MG63 (cell line): ENCODE data around the gene ZNF454. TPM values are rescaled to one million over a fixed set of nuclear protein-coding genes. Genes with fewer than 3 reads are reported as not detected.

ENCODE experiments used
- DNase-seq: peaks from one replicate; pipeline ENCODE4 v3.0.0-alpha.2; 2020
- H3K27me3 ChIP-seq: fragments of 250-450 bp; sonication (Bioruptor Pico); 2 replicates; pipeline ENCODE4 v1.5.1; 2020; ENCODE audit warnings: mild to moderate bottlenecking, moderate library complexity
- H3K36me3 ChIP-seq: fragments of 250-450 bp; sonication (Bioruptor Pico); 2 replicates; pipeline ENCODE4 v1.5.1; 2020; ENCODE audit warnings: mild to moderate bottlenecking, moderate library complexity
- H3K4me3 ChIP-seq: fragments of 250-450 bp; sonication (Bioruptor Pico); 2 replicates; pipeline ENCODE4 v1.5.1; 2020; ENCODE audit warnings: mild to moderate bottlenecking, moderate library complexity
- H3K9me3 ChIP-seq: fragments of 250-450 bp; sonication (Bioruptor Pico); 2 replicates; pipeline ENCODE4 v1.5.1; 2020; ENCODE audit warnings: mild to moderate bottlenecking, moderate library complexity
- total RNA-seq: library from RNA; depleted of rRNA; stranded (reverse); fragments of >200 nt; shearing (Covaris generic); gene quantifications from 2 replicates; pipeline ENCODE4 v1.2.3, GENCODE V29; 2014; ENCODE audit warnings: low replicate concordance; rRNA removed

Gene ZNF454
- total RNA-seq: not detected in 2 replicates

DNA sequence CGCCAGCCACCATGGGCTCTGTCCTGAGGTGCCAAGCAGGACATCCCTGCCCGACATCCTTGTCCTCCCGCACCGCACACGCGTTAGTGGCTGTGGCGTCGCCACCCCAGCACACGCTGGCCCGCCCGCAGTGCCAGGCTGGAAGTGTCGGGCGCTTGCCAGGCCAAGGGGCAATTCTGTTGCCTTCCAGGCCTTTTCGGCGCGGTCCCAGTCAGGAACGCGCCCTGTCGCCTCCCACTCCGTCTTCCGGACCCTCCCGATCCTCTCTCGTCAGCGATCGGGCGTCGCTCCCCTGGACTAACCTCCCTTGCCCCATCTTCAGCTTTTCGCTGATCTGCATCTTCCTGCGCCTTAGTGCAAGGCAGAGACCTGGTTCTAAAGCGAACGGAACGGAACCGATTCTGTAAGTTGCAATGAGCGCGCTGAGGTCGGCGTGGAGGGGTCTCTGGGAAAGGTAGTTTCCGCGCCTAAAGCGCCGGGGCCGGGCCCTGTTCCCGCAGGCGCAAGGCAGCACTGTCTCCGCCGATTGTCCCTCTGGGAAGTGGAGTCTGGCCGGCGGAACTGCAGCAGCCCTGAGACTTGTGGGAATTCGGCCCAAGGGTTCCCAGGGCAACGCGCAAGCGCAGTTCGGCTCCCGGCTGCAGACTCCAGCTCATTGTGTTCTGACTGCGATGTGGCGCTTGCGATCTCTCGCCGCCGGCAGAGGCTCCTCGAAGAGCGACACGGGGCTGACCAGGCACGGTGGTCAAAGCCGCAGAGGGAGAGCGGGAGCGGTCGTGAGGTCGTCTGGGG is at the start of gene ZNF454:
ZNF454 (plus strand) TSS at position 630 of the 792 bp plus-strand sequence. CDS start 1,594 bp downstream, outside the sequence.
- Histone ChIP-seq H3K9me3 (peaks cover 83% of the 10 kb centered on the region), H3K36me3 (no peaks in the 10 kb centered on the region), H3K4me3 (no peak within 1 kb of the TSS), H3K27me3 (no peaks in the 10 kb centered on the region)
- DNase-seq: no peak

DNA sequence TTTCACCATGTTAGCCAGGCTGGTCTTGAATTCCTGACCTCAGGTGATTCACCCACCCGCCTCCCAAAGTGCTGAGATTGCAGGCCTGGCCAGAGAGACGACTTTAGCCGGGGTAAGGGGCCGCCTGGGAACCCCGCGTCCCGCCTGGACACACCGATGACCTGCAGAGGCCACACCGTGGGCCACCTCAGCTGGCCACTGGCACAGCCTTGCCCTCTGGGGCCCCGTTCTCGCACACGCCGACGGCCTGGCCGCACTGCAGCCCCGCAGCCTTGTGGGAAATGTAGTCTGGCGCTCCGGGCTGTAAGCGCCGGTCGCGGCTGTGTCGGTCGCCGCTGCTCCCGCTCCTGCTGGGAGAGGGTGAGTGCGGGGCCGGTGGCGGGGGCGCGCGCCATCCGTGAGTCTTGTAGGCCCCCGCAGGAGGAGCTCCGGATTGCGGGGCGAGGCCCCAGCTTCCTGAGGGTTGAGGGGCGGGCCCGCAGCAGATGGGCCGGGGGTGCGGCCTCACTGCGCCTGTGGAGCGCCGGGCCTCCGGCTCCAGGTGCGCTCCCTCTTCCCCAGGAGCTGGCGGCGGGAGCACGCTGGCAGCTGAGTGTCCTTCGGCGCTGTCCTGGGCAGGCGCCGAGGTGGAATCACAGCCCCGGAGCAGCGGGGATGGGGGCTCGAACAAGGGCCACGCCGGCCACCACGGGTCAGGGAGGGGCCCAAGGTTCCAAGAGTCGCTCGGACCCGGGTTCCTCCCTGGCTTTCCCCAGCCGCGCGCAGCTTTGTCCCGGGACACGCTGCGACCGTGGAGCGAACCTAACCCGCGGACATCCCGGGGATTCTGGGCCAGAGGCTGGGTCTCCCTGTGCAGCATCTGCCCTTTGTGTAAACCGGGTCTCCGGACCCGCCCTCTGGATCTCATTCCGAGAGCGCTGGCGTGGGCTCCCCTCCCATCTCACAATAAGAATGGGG is 45.1 kb upstream of the ZNF454 start, which contains the start of gene ZFP2:
ZFP2 (plus strand) TSS at position 299 of the 957 bp plus-strand sequence. CDS start 35,401 bp downstream, outside the sequence.
- peak; percentile 77 for DNase-seq
- Histone ChIP-seq H3K27me3 (no peaks in the 10 kb centered on the region), H3K9me3 (peaks cover 12% of the 10 kb centered on the region), H3K36me3 (no peaks in the 10 kb centered on the region), H3K4me3 (peak within 1 kb of the TSS; percentile 77)

DNA sequence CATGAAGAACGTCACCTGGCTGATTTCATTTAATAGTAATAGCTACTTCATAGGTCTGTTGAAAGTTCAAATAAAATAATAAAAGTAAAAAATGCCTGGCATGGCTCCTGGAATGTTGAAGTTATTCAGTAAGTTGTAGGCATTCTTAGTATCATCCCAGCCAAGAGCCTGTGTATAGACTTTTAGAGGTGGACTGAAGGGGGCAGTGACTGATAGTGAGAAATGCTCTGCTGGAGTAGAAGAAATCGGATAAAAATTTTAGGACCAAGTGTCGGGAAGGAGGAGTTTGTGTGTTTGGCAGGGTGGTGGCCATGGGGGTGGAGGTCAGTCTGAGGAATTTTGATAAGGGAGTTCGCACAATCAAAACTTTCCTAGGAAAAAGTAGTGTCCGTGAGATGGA is 41.7 kb upstream of the ZNF454 start:
- H3K4me3 ChIP-seq: no peak overlapping the region
- H3K27me3 ChIP-seq: no peaks in the 10 kb centered on the region
- H3K36me3 ChIP-seq: no peaks in the 10 kb centered on the region
- DNase-seq: no peak
- peaks cover 34% of the 10 kb centered on the region for H3K9me3 ChIP-seq

DNA sequence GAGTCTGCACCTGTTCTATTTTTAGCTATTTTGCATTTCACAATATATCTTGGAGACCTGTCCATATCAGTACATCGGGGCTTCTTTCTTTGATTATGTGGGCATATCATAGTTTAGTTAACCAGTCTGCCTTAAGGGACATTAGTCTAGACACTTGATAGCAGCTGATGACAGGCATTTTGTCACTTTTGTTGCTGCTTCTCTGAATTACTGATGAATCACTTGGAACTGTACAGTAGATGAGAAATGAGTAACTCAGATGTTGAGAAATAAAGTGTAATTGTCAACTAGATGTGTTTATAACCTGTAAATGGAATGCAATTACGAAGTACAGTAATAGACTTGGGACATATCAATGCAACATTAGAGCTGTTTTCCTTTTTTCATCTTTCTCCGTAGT is 38.1 kb upstream of the ZNF454 start:
- no peak overlapping the region for H3K4me3 ChIP-seq
- H3K36me3 ChIP-seq: no peaks in the 10 kb centered on the region
- H3K9me3 ChIP-seq: peaks cover 36% of the 10 kb centered on the region
- H3K27me3 ChIP-seq: no peaks in the 10 kb centered on the region
- DNase-seq: no peak

DNA sequence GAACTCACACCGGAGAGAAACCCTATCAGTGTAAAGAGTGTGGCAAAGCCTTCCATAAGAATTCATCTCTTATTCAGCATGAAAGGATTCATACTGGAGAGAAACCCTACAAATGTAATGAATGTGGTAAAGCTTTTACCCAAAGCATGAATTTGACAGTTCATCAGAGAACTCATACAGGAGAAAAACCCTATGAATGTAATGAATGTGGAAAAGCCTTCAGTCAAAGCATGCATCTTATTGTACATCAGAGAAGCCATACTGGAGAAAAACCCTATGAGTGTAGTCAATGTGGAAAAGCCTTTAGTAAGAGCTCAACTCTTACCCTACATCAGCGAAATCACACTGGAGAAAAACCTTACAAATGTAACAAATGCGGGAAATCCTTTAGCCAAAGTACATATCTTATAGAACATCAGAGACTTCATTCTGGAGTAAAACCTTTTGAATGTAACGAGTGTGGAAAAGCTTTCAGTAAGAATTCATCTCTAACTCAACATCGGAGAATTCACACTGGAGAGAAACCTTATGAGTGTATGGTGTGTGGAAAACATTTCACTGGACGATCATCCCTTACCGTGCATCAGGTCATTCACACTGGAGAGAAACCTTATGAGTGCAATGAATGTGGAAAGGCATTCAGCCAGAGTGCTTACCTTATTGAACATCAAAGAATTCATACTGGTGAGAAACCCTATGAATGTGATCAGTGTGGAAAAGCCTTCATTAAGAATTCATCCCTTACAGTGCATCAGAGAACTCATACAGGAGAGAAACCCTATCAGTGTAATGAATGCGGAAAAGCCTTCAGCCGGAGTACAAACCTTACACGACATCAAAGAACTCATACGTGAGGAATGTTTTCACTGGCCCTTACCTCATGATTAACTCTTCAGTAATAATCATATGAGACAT is 8.9 kb upstream of the ZNF454 start:
- Histone ChIP-seq H3K36me3 (no peaks in the 10 kb centered on the region), H3K4me3 (no peak overlapping the region), H3K27me3 (no peaks in the 10 kb centered on the region), H3K9me3 (peaks cover 89% of the 10 kb centered on the region)
- no peak for DNase-seq

DNA sequence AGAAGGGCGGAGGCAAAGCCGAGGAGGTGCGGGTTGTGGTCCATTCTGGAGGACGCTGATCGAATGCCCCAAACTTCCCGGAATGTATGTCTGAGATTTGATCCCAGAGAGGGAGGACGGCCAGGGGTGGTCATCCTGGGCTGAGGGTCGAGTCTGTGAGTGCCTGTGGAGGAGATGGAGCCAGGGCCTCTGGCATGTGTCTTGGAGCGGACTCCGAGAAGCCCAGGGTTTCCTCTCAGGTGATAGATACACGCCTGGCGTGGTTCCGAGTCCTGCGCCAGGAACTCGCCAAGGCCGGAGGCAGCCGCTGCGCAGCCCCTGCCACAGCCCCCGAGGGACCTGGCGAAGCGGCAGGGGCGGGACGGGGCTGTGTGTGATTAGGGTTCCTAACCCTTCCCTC is 363 bp downstream of the ZNF454 start:
- H3K27me3 ChIP-seq: no peaks in the 10 kb centered on the region
- H3K36me3 ChIP-seq: no peaks in the 10 kb centered on the region
- no peak for DNase-seq
- H3K9me3 ChIP-seq: peaks cover 79% of the 10 kb centered on the region
- no peak overlapping the region for H3K4me3 ChIP-seq

DNA sequence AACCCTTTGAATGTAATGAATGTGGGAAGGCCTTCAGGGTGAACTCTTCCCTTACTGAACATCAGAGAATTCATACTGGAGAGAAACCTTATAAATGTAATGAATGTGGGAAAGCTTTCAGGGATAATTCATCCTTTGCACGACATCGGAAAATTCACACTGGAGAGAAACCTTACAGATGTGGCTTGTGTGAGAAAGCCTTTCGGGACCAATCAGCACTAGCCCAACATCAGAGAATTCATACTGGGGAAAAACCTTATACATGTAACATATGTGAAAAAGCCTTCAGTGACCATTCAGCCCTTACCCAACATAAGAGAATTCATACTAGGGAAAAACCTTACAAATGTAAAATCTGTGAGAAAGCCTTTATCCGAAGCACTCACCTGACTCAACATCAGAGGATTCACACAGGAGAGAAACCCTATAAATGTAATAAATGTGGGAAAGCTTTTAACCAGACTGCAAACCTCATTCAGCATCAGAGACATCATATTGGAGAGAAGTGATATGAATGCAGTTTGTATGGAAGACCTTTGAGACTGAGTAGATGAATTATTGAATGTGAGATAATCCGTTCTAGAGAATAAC is 24.6 kb downstream of the ZNF454 start:
- H3K36me3 ChIP-seq: no peaks in the 10 kb centered on the region
- no peak for DNase-seq
- H3K27me3 ChIP-seq: no peaks in the 10 kb centered on the region
- peaks cover 80% of the 10 kb centered on the region for H3K9me3 ChIP-seq
- H3K4me3 ChIP-seq: no peak overlapping the region

DNA sequence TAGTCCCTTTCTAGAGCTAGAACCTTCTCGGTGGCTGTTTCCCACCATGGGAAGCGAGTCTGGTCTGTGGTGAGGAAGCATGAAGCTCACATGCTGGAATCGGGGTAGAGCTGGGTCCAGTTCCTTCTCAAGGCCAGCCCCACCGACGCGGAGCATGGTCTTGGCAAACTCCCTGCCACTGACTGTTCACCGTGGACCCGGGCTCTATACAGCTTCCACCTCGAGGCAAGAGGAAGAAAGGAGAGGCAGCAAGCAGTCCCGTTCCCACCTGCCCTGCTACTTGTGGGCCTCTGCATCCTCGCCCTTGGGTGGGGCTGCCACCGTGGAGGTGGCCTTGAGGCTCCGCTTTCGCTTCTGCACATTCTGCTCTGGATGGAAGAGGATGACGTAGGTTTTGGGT is 40.4 kb downstream of the ZNF454 start:
- Histone ChIP-seq H3K9me3 (peaks cover 4% of the 10 kb centered on the region), H3K36me3 (no peaks in the 10 kb centered on the region)
- no peak for DNase-seq

DNA sequence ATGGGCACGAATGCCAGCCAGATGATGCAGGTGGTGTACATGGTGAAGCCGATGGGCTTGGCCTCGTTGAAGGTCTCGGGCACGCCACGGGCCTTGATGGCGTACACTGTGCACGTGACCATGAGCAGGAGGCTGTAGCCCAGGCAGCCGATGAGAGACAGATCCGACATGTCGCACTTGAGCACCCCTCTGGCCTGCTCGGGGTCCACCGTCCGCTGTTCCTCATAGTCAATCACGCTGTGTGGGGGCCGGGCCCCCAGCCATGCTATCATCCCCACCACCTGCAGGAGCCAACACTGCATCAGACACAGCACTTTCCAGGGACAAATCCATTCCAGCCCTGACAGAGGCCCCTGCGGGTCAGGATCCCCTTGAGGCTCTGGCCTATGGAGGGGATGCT is 41.9 kb downstream of the ZNF454 start:
- Histone ChIP-seq H3K9me3 (peaks cover 9% of the 10 kb centered on the region), H3K27me3 (no peaks in the 10 kb centered on the region; the same call in 1 of the 2 replicates), H3K36me3 (no peaks in the 10 kb centered on the region), H3K4me3 (no peak overlapping the region)
- DNase-seq: no peak

More for the DNA sequence above, 40.4 kb downstream of the ZNF454 start:
- H3K27me3 ChIP-seq: no peaks in the 10 kb centered on the region; the same call in 1 of the 2 replicates
- no peak overlapping the region for H3K4me3 ChIP-seq

DNA sequence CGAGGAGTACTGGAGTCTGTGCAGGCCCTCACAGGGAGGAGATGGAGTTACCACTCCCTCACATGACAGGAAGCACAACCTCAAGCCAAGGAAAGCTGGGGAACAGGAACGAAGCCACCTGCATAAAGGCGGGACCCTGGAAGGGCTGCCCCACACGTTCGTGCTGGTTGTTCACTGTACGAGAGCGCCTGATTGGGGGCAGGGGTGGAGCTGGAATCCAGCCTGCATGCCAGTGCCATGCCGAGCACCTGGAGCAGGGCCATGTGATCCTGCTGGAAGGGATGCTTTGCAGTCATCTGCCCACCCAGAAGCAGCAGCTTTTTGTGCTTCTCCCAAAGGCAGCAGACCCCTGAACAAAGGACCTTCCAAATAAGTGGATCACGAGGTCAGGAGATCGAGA is 42.7 kb downstream of the ZNF454 start:
- no peak overlapping the region for H3K4me3 ChIP-seq
- peaks cover 9% of the 10 kb centered on the region for H3K9me3 ChIP-seq
- no peaks in the 10 kb centered on the region for H3K36me3 ChIP-seq
- no peaks in the 10 kb centered on the region; the same call in 1 of the 2 replicates for H3K27me3 ChIP-seq
- no peak for DNase-seq

DNA sequence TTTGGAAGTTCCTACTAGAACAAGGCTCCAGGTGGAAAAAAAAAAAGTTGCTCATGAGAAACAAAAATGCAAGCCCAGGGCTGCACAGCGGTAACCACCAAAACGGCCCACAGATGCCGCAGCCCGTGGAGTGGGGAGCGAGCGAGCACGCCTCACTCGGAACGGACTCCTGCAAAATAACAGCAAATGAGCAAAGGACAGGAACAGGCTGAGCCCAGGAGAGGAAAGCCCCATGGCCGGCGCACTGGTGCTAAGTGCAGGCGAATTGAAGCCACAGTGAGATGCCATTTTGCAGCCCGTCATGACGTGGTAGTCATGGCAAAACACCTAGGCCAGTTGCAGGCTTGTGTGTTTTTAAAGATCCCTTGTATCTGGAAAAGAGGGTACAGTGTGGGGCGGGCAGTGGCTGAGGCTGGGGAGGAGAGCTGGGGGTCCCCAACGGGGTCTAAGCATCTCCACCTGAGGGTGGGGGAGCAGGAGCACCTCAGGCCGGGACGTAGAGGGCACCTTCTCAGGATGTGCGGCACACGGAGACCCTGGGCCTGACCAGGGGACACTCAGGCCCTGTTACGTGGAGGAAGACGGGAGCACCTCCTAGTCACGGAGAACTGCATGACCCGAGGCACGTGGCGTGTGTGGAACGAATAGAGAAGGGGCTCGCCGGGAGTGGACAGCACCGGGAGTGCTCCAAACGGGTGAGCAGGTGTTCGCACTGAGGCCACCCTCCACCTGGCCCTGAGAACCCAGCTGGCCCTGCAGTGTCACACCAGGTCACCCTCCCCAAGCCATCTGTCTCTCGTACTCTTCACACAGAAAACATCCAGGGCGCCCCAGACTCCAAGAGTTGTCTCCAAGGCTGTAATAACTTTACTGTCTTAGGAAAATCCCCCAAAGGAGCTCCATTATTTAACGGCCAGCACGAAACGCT is 43.4 kb downstream of the ZNF454 start:
- Histone ChIP-seq H3K27me3 (no peaks in the 10 kb centered on the region; the same call in 1 of the 2 replicates), H3K36me3 (no peaks in the 10 kb centered on the region), H3K9me3 (peaks cover 9% of the 10 kb centered on the region), H3K4me3 (no peak overlapping the region)
- DNase-seq: no peak

DNA sequence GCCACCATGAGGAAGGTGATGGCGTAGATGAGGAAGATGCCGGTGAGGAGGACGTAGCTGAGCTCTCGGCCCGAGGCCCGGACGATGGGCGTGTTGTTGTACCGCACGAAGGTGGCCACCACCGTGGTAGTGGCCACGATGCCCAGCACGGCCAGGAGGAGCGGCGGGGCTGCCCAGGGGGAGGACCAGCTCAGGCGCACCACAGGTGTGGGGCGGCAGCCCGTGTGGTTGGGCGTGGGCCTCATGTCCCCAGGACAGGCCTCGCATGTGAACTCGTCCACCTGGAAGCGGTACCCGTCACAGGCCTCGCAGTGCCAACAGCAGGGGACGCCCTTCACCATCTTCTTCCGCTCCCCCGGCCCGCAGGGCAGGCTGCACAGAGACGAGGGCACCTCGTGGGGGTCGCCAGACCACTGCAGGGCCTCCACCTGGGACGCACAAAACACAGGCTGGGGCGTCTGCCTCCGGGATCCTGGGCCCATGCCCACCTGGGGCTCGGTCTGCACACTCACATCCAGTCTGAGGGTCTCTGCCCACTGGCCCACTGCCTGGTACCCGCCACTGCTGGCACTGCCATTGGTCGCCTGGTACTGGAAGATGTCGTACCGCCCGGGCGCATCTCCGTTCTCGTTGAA is 45.4 kb downstream of the ZNF454 start:
- Histone ChIP-seq H3K36me3 (no peaks in the 10 kb centered on the region), H3K4me3 (no peak overlapping the region), H3K9me3 (peaks cover 9% of the 10 kb centered on the region), H3K27me3 (no peaks in the 10 kb centered on the region)
- no peak for DNase-seq

DNA sequence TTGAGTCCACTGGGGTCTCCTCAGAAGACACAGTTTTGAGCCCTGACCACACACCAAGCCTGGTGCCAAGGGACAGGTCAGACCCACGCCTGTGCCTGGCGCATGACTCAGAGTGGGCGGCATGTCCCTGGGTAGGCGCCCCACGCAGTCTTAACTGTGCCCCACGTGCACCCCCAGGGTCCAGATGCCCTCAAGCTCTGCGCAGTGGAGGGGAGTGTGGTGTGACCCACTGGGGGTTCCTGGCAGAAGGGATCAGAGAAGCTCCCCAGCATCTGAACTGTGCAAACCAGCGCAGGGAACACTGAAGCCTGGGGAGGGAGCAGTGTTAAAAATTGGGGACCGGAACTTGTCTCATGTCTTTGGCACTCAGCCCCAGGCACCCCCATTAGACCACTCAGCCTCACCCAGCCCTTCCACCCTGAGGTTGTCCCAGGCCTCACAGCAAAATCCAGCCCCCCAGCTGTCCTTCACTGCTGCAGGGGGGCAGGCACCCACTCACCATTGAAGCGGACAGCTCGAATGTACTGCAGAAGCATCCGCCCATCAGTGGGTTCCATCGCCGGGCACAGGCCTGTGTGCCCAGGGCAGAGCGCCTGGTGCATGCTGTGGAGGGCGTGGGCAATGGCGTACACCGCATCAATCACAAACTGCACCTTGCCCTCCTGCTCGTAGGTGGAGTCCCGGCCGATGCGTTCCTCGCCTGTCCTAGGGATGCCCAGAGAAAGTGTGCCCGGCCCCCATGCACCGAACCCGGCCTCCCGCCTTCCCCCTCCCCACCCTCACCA is 47.6 kb downstream of the ZNF454 start:
- no peak overlapping the region for H3K4me3 ChIP-seq
- no peaks in the 10 kb centered on the region for H3K36me3 ChIP-seq
- H3K9me3 ChIP-seq: peaks cover 9% of the 10 kb centered on the region
- H3K27me3 ChIP-seq: no peaks in the 10 kb centered on the region
- DNase-seq: no peak

DNA sequence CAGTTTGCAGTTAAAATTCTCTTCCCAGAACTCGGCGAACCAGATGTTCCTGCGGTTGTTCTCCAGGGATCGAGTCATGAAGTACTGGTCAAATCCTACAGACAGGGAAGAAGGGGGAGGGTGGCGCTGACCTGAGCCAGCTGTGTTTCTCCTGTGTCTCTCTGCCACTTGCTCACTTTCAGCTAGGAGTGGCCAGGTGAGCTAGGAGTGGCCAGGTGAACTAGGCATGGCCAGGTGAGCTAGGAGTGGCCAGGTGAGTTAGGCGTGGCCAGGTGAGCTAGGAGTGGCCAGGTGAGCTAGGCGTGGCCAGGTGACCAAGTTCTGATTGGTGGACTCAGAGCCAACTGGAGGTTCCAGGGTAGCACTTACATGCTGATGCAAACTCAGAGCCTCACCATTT is 48.3 kb downstream of the ZNF454 start:
- no peak overlapping the region for H3K4me3 ChIP-seq
- H3K27me3 ChIP-seq: peaks cover 2% of the 10 kb centered on the region; the same call in 1 of the 2 replicates
- H3K9me3 ChIP-seq: peaks cover 9% of the 10 kb centered on the region
- DNase-seq: no peak
- no peaks in the 10 kb centered on the region for H3K36me3 ChIP-seq
